NCI-H1930 (cell line): Measurements from ENCODE around the gene TSPAN17.

ENCODE experiments used
- DNase-seq, 2 experiments: peaks; one replicate each; lab custom pipeline; 2025; lab: John Stamatoyannopoulos, UW

The TSPAN17 gene

DNA sequence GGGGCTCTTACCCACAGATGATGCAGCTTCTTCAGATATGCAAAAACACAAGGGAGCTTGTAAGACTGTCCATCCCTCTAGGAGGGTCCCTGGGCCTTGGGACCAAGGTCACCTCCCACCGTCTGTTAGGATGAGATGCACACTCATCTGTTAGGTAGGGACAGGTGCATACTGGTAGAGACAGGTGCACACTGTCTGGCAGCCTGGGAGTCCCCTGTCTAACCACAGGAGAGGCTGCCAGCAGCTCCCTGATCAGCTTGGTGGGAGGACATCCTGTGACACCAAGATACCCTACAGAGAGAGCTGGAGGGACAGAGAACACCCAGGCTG, 13.2 kb downstream of the TSPAN17 start:
- no peak for DNase-seq

DNA sequence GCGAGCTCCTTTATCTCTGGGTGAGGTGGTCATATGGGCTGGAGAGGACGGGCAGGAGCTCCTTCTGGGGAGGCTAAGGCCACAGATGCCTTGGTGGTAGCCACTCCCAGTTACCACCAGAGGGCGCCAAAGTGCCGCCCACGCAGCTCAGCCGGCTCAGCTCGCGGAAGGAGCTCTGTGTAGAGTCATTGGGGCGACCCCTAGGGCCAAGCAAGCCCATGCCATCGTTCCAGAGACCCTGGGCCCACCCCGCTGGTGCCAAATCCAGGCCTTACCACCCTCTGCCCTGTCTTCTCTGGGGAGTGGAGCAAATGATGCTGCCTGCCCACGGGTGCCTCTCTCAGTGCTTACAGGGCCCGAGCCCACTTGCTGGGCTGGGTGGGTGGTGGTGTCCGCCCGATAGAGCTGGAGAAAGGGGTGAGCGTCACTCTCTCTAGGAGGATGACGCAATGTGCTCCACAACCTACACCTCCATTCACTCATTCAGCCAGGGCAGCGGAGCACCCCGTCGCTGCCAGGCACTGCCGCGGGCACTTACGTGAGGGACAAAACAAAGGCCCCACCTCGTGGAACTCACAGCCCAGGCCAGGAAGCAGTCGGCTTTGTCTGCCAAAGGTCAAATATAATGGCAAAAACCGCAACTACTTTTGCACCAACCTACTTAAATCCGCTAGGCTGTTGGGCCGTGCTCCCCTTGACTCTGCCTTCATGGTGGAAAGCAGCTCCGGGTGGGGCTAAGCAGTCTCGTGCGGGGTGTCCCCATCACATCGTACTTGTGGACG, 13.8 kb downstream of the TSPAN17 start:
- peak; percentile 17 to 41 for DNase-seq

DNA sequence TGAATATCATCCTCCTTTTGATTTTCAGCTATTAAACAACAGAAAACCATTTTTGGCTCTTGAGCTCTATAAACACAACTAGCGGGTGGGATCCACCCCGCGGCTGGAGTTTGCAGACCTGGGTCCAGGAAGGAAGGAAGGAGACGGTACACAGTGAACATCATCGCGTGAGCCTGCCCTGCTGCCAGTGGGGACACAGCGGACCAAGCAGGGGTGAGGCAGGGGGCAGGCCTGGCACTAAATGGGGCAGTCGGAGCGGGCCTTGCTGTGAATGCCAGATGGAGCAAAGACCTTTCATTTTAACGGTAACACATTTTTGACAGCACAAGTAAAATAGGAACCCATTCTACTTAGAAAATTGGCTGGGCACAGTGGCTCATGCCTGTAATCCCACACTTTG, 14.4 kb downstream of the TSPAN17 start:
- DNase-seq = no peak

DNA sequence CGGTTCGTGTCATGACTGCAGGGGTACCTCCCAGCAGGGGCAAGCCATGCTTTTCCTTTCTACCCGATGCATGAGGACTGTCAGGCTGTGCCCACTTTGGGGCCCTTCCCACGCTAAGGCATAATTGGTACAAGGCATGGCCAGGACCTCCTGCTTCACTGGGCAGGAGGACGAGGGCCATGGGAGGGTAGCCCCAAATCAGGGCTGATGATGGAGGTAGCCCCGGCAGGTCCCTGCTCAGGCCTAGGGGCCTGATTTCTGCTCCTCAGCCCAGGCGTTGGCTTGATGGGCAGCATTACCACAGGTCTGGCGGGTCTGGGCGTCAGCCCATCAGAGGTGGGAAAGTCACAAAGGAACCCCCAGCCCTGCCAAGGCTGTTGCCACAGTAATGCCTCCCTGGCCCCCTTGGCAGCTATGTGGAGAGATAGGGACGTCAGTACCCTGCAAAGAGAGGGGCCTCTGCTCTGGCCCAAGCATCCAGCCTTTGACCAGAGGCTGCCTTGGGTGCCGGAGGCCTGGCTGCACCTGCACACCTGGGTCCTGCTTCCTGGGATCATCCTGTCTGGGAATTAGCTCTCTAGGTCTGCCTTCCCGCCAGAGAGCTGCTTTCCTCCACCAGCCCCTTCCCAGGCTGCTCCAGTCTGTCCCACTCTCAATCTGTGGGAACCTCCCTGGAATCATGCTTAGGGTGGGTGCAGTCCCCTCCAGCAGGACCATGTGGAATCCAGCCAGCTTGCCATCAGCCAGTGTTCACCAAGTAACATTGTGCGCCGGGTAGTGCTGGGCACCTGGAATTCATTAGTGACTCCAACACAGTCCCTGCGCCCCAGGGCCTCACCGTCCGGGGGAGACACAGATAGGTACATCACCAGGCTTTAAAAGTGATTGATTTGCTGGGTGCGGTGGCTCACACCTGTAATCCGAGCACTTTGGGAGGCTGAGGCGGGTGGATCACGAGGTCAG, 15.4 kb downstream of the TSPAN17 start:
- no peak for DNase-seq

DNA sequence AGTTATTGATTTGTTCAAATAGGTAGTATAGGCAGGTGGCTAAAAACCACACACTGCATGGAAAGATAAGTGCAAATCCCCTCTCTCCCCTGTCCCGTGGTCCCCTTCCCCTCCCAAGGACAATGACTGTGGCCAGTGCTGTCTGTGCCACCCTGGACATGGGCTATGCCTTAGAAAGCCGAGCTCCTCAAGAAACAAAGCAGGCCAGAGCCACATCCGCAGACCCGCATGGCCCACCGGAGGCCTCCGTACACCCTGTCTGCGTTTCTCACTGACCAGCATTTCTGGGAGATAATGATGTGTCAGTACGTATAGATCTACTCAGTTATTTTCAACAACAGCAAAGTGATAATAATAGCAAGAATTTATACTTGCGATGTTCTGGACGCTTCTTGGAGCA, 16.3 kb downstream of the TSPAN17 start:
- DNase-seq = no peak

DNA sequence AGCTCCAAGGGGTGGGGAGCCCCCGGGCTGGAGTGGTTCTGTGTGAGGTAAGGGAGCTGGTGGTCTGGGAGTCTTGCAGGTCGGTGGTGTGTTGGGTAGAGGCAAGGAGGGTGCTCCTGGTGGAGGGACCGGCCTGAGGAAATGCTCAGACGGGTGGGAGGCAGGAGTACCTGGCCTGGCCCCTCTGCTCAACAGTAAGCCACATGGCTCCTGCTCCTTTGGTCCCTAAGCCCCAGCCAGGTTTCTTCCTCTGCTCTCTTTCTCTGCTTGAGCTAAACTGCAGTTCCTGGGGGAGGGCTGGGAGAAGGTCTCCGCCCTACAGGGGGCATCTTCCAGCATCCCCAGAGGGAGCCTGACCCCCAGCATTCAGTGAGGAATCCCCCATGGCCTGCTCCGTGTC, 17.2 kb downstream of the TSPAN17 start:
- no peak for DNase-seq

DNA sequence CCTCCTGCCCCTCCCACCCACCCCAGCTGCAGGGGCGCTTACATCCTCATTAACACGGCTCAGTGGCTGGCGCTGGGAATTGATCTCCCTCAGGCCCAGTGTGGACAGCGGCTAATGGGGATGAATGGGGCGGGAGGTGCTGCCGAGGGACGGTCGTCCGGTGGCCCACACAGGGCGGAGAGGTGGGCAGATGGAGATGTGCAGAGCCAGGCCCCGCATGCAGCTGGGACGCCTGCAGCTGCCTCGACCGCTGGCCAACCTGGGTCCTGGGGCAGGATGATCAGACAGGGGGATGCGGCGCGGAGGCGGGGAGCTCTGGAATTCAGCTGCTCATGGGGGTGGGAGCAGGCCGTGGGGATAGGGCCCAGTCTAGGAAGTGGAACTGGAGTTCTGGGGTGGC, 17.6 kb downstream of the TSPAN17 start:
- DNase-seq = no peak

DNA sequence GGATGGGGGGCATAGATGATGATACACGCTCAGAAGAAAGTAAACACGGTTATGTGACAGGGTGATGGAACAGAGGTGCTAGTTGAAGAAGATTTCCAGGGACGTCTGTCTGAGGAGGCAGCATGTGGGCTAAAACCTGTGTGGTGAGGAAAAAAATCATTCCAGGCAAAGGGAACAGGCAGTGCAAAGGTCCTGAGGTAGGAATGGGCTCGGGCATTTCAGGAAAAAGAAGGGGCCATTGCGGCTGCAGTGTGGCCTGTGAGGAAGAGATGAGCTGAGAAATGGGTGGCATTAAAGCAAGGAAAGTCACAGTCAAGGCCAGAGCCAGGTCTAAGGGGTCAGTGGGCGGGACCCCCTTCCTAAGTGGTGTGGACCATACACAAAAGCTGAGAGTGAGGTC, 18.2 kb downstream of the TSPAN17 start:
- no peak for DNase-seq

DNA sequence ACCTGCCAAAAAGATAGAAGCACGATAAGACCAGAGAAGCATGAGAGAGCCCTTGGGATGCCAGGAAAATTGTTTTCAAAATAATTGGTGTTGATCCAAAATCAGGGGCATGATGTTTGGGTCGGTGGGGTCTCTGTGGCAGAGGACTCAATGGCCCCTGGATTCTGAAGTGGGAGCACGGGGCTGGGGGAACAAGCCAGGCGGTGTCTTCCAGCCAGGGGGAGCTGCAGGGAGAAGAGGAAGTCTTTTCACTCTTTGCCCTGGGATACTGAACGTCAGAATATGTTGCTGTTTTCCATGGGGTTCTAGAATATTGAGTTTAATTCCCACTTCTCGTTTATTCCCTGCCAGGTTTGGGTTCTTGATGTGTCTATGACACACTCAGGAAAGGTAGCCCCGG, 20.4 kb downstream of the TSPAN17 start:
- no peak for DNase-seq

DNA sequence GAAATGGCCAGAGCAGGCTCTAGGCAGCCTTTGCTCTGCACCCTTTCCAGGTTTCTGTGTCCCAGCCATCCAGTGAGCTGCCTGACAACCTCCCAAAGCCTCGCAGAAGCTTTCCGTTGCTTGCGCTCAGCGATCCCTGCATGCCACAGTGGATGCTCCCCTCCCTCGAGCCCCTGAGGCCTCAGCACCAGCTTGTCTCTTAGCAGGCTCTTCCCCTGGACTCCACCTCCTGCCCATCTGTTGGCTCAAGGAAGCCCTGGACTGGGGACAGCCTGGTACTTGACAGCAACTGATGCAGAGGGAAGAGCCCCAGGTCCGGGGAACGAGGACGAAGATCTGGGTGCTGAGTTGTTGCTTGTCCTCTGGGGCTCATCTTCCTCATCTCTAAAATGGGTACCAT, 23.2 kb downstream of the TSPAN17 start:
- DNase-seq = no peak

DNA sequence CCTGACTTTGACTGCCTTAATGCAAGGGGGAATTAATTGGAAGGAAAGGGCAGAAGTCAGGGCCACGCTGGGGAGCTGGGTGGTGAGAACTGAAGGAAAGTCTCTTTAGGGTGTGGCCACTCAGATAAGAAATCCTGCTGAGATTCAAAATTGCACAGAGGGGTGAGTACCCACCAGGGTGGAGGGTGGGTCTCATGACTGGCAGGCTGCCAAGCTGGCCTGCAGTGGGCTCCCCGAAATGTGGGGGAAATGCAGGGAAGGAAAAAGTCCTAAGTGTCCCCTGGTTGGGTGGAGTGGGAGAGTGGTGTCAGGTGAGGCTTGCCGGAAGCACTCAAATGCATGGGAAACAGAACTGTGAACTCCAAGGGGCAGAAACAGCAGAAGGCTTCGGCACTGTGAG, 24.1 kb downstream of the TSPAN17 start:
- no peak for DNase-seq

DNA sequence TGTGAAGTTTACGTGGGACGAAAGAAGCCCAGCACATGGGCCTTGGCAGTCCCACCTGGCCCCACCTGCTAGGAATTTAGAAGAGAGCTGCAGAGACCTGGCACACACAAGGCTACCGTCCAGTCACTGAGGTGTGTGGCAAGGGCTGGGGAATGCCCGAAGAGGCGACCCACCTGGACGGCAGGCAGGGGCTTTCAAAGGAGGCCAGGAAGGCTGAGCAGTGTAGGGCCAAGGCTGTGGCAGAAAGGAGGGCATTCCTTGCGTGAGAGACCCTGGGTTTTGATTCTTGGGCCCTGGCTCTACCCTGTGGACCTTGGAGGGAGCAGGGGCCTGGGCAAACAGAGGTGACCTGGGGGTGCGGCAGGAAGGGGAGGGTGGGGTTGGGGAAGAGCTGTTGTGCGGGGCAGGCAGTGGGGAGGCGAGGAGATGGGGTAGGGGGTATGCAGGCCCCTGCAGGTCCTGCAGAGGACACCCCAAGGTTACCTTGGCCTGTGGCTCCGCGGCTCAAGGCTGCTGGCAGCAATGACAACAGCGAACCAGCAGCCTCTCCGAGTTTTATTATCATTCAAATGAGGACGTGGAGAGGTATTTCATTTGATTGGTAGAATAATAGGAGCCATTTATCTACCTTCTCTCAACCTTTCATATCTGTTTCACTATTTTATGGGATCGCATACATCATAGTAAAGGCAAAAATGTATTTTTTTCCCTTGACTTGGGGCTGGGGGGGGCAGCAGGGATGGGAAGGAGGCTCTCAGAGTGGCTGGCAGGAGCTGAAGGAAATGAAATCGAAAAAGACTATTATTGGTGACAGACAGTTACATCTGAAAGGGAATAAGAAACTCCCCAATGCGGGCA, 24.8 kb downstream of the TSPAN17 start:
- DNase-seq = no peak

DNA sequence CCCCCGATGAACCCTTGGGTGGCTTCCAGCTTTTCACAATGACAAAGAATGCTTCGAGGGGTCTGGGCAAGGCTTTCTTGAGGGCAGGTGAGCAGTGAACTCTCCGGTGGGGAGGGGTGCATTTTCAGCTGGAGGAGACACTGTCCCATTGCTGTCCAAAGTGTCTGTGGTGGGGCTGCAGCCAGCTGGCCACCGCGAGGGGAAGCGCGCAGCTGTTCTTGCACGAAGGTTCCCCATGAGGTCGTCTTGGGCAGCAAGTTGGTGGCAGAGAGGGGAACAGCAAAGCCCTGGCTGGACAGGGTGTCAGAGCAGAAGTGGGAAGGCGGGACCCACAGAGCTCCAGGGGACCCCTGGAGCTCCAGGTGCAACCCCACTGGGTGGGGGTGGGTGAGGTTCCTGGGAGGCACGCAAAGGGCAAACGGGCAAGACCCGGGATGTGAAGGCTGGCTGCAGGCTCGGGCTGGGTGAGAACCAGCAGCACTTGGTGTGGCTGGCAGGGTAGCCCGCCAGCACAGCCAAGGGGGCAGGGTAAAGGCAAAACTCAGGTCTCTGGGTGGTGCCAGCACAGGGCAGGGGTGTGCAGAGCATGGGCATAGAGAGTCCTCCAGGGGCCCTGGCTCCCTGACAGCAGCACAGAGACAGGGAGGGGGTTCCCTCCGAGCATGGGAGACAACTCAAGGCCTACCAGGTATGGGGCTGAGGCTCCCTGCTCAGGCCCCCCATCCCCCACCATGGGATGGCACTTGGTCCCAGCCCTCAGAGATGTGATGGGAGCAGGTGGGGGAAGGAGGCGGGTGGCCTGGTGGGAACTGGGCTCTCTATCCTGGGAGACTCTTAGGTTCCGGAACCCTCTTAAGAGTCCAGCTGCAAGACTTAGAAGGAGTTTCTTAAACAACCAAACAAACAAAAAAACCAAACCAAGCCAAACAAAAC, 26.6 kb downstream of the TSPAN17 start:
- no peak for DNase-seq

DNA sequence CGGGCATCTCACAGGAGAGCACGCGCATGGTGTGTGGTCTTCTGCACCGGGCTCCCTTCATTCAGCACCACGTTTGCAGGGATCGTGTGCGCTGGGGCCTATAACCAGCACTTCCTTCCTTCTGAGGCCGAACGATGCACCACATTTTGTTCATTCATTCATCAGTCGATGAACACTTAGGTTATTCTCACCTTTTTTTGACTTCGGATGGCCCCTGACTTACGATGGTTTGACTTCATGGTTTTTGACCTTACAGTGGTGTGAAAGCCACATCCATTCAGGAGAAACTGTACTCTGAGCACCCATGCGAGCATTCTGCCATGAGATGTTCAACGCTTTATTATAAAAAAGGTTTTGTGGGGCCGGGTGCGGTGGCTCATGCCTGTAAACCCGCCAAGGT, 27.5 kb downstream of the TSPAN17 start:
- DNase-seq = no peak

DNA sequence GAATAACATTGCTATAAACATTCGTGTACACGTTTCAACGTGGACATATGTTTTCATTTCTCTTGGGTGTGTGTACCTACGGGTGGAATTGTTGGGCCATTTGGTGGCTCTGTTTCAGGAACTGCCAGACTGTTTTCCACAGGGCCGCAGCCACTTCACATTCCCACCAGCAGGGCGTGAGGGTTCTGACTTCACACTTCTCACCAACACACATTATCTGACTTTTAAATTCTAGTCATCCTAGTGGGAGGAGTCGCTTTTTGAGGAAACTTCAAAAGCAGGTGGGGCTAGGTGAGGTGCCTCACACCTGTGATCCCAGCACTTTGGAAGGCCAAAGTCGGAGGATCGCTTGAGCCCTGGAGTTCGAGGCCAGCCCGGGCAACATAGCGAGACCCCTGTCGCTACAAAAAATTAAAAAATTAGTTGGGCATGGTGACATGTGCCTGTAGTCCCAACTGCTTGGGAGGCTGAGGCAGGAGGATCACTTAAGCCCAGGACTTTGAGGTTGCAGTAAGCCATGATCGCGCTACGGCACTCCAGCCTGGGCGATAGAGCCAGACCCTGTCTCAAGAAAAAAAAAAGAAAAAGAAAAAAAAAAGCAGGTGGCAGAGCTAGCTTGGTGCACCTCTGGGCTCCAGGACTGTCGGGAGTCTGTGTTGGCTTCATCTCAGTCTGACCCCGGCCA, 28.5 kb downstream of the TSPAN17 start:
- DNase-seq = no peak

DNA sequence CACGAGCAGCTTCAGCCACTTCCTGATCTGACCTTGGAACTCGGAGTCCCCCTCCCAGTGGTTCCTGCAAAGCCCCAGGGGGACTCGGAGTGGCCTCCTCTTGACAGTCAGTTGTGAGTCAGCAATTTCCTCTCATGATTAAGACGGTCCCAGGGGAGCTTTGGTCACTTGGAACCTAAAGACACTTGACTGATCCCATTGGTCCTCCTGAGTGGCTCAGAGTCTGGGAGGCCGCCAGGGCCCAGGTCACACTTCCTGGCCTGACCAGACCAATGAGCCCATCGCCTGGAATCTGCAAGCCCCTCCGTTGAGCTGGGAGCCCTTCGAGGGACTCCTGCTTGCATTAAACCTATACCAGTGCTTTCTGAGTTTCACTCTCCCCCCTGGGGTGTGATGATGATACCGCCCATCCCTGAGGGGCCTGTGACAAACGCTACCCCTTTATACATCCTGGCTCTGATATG, 29.1 kb downstream of the TSPAN17 start:
- no peak for DNase-seq

DNA sequence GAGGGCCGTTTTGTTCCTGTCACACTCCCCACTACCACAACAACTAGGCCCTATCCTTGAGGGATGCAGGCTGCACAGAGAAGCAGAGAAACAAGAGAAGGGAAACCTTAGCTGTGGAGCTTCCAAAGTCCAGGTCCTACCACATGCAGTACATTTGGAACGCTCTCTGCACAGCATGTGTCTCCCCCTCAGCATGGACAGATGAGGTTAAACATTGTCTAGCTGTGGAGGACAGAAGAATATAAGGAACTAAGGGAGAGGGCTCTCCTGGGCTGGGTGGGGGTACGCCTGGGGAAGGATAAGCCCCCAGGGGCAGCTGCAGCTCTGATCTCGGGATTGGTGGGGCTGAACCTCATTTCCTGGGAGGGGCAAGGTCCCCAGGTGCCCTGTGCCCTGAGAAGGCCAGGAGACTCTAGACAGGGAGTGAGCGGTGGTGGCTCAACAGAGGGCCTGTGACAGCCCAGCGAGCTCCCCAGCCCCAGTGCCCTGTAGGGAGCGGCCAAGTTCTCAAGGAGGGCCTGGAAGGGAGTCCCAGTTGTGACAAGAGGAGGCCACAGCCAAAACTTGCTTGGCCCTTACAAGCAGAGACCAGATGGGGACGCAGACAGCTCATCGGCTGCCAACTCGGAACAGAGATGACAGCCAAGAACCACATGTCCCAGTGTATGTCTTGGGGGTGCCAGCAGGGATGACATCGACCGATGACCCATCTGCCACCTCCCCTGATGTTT, 30.1 kb downstream of the TSPAN17 start:
- DNase-seq = no peak

DNA sequence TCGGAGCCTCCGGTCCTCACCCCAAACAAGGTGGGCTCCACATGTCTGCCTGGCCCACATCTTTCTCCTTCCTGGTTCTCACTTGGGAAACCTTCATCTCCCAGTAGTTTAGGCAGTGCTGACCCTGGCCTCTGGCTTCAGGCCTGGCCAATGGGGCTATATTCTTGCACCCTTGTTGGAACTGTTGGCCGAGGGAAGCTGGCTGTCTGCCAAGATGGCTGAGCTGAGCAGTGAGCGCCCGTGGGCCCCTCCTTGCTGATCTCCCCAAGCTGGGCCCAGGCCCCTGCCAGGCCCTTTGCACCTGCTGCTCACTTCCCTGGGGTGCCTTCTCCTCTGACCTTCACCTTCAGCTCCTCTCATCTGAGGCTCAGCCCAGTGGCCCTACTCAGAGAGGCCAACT, 31.3 kb downstream of the TSPAN17 start:
- DNase-seq = no peak

DNA sequence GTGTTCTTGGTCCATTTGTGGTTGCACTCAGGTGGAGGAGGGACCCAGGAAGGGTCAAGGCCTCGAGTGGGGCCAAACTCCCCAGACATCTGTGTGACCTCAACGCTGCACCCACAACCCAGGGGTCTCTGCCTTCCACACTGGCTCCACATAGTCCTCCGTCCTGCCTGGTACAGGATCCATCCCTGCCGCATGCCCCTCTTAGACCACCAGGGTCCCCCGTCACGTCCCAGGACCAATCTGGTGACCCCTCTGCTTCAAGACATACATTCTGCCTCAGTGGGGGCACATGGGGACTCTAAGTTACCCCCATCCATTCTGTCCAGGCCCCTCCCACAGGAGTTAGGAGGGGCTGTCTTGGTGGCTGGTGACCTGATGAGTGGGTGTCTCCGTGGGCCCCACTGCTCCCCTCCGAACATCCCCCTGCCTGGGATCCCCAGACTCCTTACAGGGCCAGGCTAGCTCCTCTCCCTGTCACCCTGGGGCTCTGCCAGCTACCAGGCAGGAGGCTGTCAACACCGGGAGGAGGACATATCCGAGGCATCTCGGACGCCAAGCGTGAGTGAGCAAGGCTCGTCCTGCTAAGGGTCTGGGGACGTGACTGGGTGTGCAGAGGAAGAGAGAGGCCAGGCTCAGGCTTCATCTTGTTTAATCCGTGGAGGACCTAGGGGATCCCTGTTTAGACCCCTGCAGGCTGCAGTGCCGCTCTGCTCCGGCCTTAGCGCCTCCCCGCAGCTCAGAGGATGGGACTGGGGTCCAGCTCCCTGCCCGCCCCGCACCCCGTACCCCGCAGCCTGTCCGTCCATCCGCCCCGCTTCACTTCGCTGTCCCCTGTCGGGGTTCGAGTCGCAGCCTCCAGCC, 32.3 kb downstream of the TSPAN17 start:
- DNase-seq = no peak
